HCT116 (cell line): ENCODE measurements around the gene FOXP1. TPM values are rescaled to one million over a fixed set of nuclear protein-coding genes. Genes with fewer than 3 reads are reported as not detected.

Experiments
- ATAC-seq: fragments of 200-7000 bp; cut with Tn5 transposase; 2 replicates; pipeline ENCODE4 v1.9.1; 2020; ENCODE audit warnings: mild to moderate bottlenecking, moderate library complexity
- BruUV-seq: library from RNA; stranded (reverse); fragments of 400-500 nt; replicated peaks from 2 replicates; lab custom pipeline; 2021; lab: Mats Ljungman, UMichigan
- CTCF ChIA-PET: fragments of 300-600 bp; sonication (Branson Sonifier 250); formaldehyde crosslinking; loops from one replicate; lab custom pipeline; 2021; ENCODE audit warnings: antibody characterized with exemption; lab: Charles Lee
- POLR2A ChIA-PET: fragments of 300-600, 350-600 bp; sonication (Branson Sonifier 250); formaldehyde crosslinking; loops from one replicate; lab custom pipeline; 2021; ENCODE audit warnings: antibody characterized with exemption; lab: Charles Lee
- RAD21 ChIA-PET, 2 experiments: fragments of 300-600 bp; sonication (Branson Sonifier 250); formaldehyde crosslinking; loops; one replicate each; lab custom pipeline; 2023; ENCODE audit warnings: low total read pairs in 2 of 2; ENCODE audit not compliant: uncharacterized antibody in 2 of 2, unreplicated experiment in 2 of 2, low non-redundant PET in 1 of 2; lab: Charles Lee
- DNase-seq: peaks from one replicate; pipeline ENCODE4 v3.0.0-alpha.2; 2010; ENCODE audit warnings: low read depth, low spot score
- H2AFZ ChIP-seq: fragments of 200-600 bp; shearing (Covaris generic), sonication (generic); 2 replicates; pipeline ENCODE4 v1.6.1; 2017; ENCODE audit warnings: low read depth, mixed run types, mixed read lengths, antibody characterized with exemption, low read length; ENCODE audit not compliant: poor library complexity, severe bottlenecking
- H3K27ac ChIP-seq: 2 replicates; pipeline ENCODE4 v1.5.1; 2012; ENCODE audit warnings: low read depth, low read length
- H3K27me3 ChIP-seq: fragments of 200-600 bp; sonication (generic); 2 replicates; pipeline ENCODE4 v1.6.1; 2016; ENCODE audit warnings: mixed run types, low read length, mixed read lengths; ENCODE audit not compliant: insufficient read depth
- H3K36me3 ChIP-seq, 2 experiments: fragments of 200-500 bp in 1 of 2; fragments of 200-600 bp in 1 of 2; sonication (Bioruptor generic) in 1 of 2; sonication (generic) in 1 of 2; 2 replicates each; pipeline versions ENCODE4 v1.5.1 to v1.6.1; 2014 to 2016; ENCODE audit warnings: low read length in 2 of 2, inconsistent platforms in 1 of 2, mixed read lengths in 1 of 2, mixed run types in 1 of 2; ENCODE audit not compliant: insufficient read depth in 2 of 2, control insufficient read depth in 1 of 2
- H3K4me1 ChIP-seq, 2 experiments: fragments of 200-600 bp in 1 of 2; sonication (generic) in 1 of 2; 2 replicates each; pipeline versions ENCODE4 v1.5.1 to v1.6.1; 2012 to 2017; ENCODE audit warnings: low read length in 2 of 2, inconsistent platforms in 1 of 2, mild to moderate bottlenecking in 1 of 2, mixed read lengths in 1 of 2, mixed run types in 1 of 2, moderate library complexity in 1 of 2; ENCODE audit not compliant: insufficient read depth in 2 of 2, control insufficient read depth in 1 of 2
- H3K4me2 ChIP-seq: fragments of 200-600 bp; sonication (generic); 2 replicates; pipeline ENCODE4 v1.6.1; 2017; ENCODE audit warnings: mixed run types, low read length, mixed read lengths
- H3K4me3 ChIP-seq, 2 experiments: fragments of 200-600 bp in 1 of 2; sonication (generic) in 1 of 2; replicated peaks in 1 of 2; 2 replicates each; pipeline ENCODE4 v1.5.1; 2011 to 2016; ENCODE audit warnings: low read length in 2 of 2, control low read depth in 1 of 2, low read depth in 1 of 2, mild to moderate bottlenecking in 1 of 2, mixed read lengths in 1 of 2, mixed run types in 1 of 2
- H3K79me2 ChIP-seq: fragments of 200-600 bp; sonication (generic); 2 replicates; pipeline ENCODE4 v1.6.1; 2017; ENCODE audit warnings: mild to moderate bottlenecking, mixed run types, low read length, moderate library complexity, mixed read lengths; ENCODE audit not compliant: insufficient read depth
- H3K9ac ChIP-seq: fragments of 200-600 bp; sonication (generic); 2 replicates; pipeline ENCODE4 v1.6.1; 2016; ENCODE audit warnings: low read length, mixed read lengths
- H3K9me2 ChIP-seq: fragments of 200-600 bp; sonication (generic), shearing (Covaris generic); 2 replicates; pipeline ENCODE4 v1.6.1; 2017; ENCODE audit warnings: mixed run types, mild to moderate bottlenecking, moderate library complexity; ENCODE audit not compliant: insufficient read depth
- H3K9me3 ChIP-seq, 2 experiments: fragments of 200-500 bp in 1 of 2; fragments of 200-600 bp in 1 of 2; sonication (Bioruptor generic) in 1 of 2; sonication (generic) in 1 of 2; 2 replicates each; pipeline ENCODE4 v1.6.1; 2014 to 2017; ENCODE audit warnings: low read length in 2 of 2, mixed read lengths in 2 of 2, inconsistent platforms in 1 of 2, low read depth in 1 of 2, mild to moderate bottlenecking in 1 of 2, mixed run types in 1 of 2, moderate library complexity in 1 of 2; ENCODE audit not compliant: control insufficient read depth in 1 of 2, insufficient read depth in 1 of 2
- H4K20me1 ChIP-seq: fragments of 200-600 bp; sonication (generic), shearing (Covaris generic); 2 replicates; pipeline ENCODE4 v1.6.1; 2017; ENCODE audit warnings: mixed run types, mild to moderate bottlenecking, moderate library complexity; ENCODE audit not compliant: insufficient read depth
- CEBPB ChIP-seq: IDR thresholded peaks from 2 replicates; pipeline ENCODE4 v1.6.1; 2012; ENCODE audit warnings: low read depth
- CTCF ChIP-seq, 3 experiments: fragments of 200-600 bp in 1 of 3; sonication (generic) in 1 of 3; IDR thresholded peaks in 2 of 3; conservative IDR thresholded peaks in 1 of 3; 2 replicates each; pipeline ENCODE4 v1.5.1; 2012 to 2017; ENCODE audit warnings: low read depth in 2 of 3, low read length in 2 of 3, antibody characterized with exemption in 1 of 3, borderline replicate concordance in 1 of 3, control low read depth in 1 of 3, mild to moderate bottlenecking in 1 of 3, mixed read lengths in 1 of 3, mixed run types in 1 of 3, moderate library complexity in 1 of 3; ENCODE audit not compliant: insufficient read depth in 1 of 3
- EZH2phosphoT487 ChIP-seq: fragments of 200-600 bp; IDR thresholded peaks from 2 replicates; pipeline ENCODE4 v1.6.1; 2018; ENCODE audit warnings: antibody characterized with exemption, borderline replicate concordance
- FOSL1 ChIP-seq: IDR thresholded peaks from 2 replicates; pipeline ENCODE4 v1.6.1; 2012; ENCODE audit warnings: low read depth
- SIN3A ChIP-seq: IDR thresholded peaks from 2 replicates; pipeline ENCODE4 v1.6.1; 2012; ENCODE audit warnings: low read depth
- SP1 ChIP-seq: IDR thresholded peaks from 2 replicates; pipeline ENCODE4 v1.6.1; 2012; ENCODE audit warnings: low read depth
- SRF ChIP-seq: IDR thresholded peaks from 2 replicates; pipeline ENCODE4 v1.6.1; 2012; ENCODE audit warnings: low read depth
- ZBTB33 ChIP-seq: IDR thresholded peaks from 2 replicates; pipeline ENCODE4 v1.6.1; 2011; ENCODE audit warnings: mild to moderate bottlenecking, low read length, moderate library complexity; ENCODE audit not compliant: insufficient replicate concordance; ENCODE audit errors: extremely low read depth
- ZFX ChIP-seq: fragments of 450-650 bp; IDR thresholded peaks from 2 replicates; pipeline ENCODE4 v1.6.1; 2017
- ZNF274 ChIP-seq: fragments of 200-500 bp; sonication (Bioruptor generic); IDR thresholded peaks from 2 replicates; pipeline ENCODE4 v1.6.1; 2014; ENCODE audit warnings: mild to moderate bottlenecking, low read depth, low read length, inconsistent platforms
- intact Hi-C: fragments of 100-400 bp; cut with micrococcal nuclease; formaldehyde crosslinking; loops from 2 replicates; pipeline ENCODE4 v1.10.0; 2022
- total RNA-seq: library from RNA; stranded (reverse); gene quantifications from one replicate; pipeline ENCODE4 v1.2.1, GENCODE V29; 2021; ENCODE audit not compliant: unreplicated experiment
- TF ChIP-seq, protein P1 (sequence below): IDR thresholded peaks from 2 replicates; pipeline ENCODE4 v1.6.1; 2012

FOXP1 gene
- total RNA-seq, 1 experiment from 2014 or later, result 11.4 TPM

- Histone ChIP-seq H3K27me3 (no peaks in the 10 kb centered on the region), H3K79me2 (no peaks in the 10 kb centered on the region), H3K4me1 (no peaks in the 10 kb centered on the region), H3K27ac (no peak overlapping the region), H4K20me1 (no peaks in the 10 kb centered on the region), H3K36me3 (no peaks in the 10 kb centered on the region), H3K4me2 (no peak overlapping the region), H2AFZ (no peak overlapping the region), H3K9me3 (no peaks in the 10 kb centered on the region), H3K4me3 (no peak overlapping the region), H3K9me2 (no peaks in the 10 kb centered on the region), H3K9ac (no peak overlapping the region)
- ChIA-PET RAD21 (no interaction called here), POLR2A (no interaction called here), CTCF (no interaction called here)
- DNase-seq (no peak), ATAC-seq (no peak)
- BruUV-seq, result no TSS peak
- intact Hi-C loops, result no loop called here
- TF ChIP-seq EZH2phosphoT487 (no peak), SP1 (no peak), CTCF (IDR thresholded peaks at IDR 0.05 in 2 of 3, conservative IDR thresholded peaks at IDR 0.05 in 1 of 3; ENCODE audit: borderline replicate concordance in 1 of 3, insufficient read depth in 1 of 3, low read depth in 2 of 3, low read length in 2 of 3) (no peak), FOSL1 (no peak), CEBPB (no peak), ZBTB33 (no peak), ZNF274 (no peak), ZFX (no peak), SIN3A (no peak), SRF (no peak)
- TF ChIP-seq, protein P1, sequence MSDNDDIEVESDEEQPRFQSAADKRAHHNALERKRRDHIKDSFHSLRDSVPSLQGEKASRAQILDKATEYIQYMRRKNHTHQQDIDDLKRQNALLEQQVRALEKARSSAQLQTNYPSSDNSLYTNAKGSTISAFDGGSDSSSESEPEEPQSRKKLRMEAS, result no peak
Observed at GRCh38 chr3:71227270-71227661, 356.3 kb downstream of the FOXP1 start.
